CD4-positive, alpha-beta T cell treated with Interleukin-10 for 1 hour (primary cell): ENCODE results near the gene WNT11.
"Not testable (repeated sequence)": the region's sequence is repeated elsewhere in the genome, so short reads cannot be mapped to it uniquely, and the experiment has no call there.

Experiments
- DNase-seq: peaks from one replicate; pipeline ENCODE4 v3.0.0-alpha.2; 2020

WNT11 gene

DNA sequence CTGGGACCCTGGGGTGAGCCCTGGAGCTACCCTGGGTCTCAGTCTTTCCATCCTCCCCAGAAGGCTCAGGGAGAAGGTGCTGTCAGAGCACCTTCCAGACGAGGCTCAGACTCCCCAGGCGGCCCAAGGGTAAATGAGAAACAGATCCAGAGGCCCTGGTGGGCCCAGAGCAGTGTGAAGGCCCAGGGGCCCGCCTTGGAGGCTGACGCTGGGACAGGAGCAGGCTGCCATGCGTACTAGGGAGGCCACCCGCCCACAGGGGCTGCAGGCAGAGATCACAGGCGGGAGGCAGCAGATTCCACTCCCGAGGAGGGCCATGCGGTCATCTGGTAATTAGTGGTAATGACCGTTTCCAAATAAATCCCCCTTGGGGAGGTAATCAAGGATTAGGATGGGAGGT, 5.2 kb downstream of the WNT11 start:
- no peak for DNase-seq

DNA sequence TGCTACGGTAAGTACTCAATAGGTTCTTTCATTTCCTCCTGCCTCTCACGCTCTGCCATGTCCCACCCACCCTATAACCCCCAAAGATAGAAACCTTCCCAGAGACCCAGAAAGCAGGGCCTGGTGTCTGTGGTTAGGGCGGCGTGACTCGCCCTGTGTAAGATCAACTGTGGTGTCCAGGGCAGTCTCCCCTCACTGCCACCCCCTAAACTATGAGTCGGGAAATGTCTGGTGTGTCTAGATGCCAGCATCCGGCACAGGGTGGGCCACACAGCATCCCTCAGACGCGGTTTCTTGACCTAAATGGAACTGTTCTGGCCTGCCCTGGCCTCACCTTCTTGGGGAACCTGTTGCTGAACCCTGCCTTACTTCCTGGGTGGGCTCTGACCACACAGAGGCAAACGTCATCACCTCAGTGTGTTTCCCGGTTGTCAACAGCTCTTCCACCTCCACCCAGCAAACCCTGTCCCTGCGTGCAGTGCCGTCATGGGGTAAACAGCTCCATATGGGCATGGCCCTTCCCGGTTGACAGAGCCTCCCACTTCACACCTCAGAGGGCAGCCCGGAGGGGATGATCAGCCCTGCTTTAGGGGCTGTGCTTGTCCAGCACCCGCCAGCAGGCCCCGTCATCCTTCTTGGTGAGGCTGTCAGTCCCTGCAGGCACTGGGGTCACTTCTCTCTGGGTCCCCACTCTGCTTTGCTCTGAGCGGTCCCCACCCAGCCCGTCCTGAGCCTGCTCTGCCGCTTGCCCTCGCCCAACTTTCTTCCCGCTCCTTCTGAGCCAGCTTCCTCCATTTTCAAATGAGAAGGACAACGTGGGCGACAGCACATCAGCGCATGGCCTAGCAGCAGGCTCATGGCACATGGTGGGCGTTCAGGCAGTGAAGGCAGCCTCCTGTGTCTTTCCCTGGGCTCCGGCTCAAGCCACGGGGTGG, 6.0 kb downstream of the WNT11 start:
- DNase-seq, result peak; percentile 5

DNA sequence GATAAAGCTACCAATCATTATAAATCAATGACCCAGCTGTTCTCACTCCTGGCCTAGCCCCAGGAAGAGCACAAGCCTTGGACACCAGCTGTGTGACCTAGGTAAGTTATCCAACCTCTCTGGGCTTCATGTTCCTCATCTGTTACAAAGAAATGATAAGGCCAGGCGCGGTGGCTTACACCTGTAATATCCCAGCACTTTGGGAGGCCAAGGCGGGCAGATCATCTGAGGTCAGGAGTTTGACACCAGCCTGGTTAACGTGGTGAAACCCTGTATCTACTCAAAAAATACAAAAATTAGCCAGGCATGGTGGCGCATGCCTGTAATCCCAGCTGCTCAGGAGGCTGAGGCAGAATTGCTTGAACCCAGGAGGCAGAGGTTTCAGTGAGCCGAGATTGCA, 7.6 kb downstream of the WNT11 start:
- not testable (repeated sequence) for DNase-seq

DNA sequence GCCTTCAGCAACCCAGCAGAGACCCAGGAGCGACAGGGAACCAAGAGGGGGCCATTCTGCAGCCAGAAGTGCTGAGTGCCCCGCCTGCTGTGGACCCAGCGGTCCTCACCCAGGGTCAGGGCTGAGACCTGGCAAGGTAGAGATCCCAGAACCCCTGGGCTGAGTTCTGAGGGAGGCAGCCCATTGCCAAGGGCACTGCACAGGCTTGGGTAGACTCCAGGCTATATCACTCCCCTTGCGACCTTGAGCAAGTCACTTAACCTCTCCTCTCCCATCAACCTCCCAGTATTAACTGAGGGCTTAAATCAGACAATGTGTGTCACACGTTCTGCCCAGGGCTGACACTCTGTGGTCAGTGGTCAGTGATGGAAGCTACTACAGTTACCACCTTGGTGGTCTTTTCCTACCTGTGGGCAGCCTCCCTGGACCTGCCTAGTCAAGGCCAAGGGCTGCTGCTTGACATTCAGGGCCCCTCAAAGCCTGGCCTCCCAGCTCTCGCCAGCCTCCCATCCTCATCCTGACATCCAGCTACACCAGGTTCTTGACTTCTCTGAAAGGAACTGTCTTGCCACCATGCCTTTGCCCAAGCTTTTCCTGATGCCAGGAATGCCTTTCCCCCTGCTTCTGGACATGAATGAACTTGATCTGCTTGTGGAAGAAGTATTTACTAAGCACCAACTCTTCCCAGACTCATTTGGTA, 8.2 kb downstream of the WNT11 start:
- DNase-seq, result no peak

DNA sequence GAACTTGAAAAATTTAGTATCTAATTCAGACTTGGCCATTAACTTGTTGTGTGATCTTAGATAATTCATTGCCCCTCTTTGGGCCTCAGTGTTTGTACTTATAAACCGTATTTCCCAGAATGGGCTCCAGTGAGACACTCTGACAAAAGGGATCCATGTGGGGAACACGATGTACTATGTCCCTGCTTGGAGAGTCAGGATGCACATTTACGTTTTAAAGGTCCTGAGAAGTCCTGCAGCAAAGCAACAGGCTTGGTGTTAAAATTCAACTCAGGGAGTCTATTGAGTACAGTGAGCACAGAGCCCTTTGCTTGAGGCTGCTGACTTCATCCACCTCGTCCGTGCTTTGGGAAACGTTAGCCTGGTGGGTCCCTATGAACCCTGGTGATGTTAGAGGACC, 9.0 kb downstream of the WNT11 start:
- DNase-seq, result no peak

DNA sequence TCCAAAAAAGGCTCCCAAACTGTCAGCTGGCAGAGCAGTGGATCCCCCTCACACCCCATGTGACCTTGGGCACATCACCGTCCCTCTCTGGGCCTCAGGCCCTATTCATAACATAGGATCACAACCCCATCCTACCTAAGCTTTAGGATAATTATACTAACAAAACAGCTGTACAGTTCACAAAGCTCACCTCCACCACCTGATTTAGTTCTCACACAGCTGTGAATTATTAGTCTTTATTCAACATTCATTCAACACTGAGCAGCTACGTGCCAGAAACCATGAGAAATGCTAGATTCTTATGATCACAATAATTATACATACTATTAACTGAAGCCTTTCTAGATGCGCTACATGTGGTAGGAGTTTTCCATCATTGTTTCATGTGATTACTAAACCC, 9.5 kb downstream of the WNT11 start:
- no peak for DNase-seq

DNA sequence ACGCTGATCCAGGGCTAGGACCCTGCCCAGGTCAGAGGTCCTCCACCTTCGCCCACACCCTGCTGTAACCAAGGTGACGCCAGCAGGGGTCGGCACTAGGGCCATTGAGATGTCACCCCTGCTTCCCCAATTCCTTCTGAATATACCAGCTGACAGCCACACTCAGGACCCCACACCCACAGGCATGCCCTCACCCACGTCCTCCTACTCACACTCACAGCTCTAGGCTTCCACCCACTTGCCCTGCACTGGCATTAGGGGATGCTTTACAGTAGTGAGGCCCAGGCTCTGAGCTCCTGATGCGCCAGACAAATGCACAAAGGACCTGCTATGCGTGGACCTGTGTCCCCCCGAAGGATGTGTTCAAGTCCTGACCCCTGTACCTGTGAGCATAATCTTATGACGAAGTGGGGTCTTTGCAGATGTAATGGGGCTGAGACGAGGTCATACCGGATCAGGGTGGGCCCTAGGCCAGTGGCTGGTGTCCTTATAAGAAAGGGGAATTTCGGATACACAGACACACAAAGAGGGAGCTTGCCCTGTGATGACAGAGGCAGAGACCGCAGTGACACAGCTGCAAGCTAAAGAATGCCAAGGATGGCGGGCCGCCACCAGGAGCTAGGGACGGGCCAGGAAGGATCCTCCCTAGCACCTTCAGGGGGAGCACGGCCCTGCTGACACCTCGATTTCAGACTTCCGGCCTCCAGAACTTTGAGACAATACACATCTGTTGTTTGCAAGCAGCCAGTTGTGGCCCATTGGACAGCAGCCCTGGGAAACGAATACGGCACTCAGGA, 11.2 kb downstream of the WNT11 start:
- no peak for DNase-seq

DNA sequence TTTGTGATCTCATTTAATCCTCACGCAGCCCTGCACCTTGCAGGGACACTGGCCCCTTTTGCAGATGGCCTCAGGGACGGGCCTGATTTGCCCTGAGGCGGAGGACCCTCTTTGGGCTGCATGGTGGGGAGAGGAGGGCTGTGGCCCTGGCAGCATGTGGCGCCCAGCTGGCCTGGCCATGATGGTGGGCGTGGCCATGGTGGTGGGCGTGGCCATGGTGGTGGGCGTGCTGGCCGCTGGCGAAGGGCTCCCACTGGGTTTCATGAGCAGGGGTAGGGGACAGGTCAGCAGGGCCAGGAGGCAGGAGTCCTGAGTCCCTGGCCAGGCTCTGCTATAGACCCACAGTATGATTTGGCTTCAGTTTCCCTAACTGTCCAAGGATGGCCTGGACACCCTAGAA, 13.1 kb downstream of the WNT11 start:
- no peak for DNase-seq

DNA sequence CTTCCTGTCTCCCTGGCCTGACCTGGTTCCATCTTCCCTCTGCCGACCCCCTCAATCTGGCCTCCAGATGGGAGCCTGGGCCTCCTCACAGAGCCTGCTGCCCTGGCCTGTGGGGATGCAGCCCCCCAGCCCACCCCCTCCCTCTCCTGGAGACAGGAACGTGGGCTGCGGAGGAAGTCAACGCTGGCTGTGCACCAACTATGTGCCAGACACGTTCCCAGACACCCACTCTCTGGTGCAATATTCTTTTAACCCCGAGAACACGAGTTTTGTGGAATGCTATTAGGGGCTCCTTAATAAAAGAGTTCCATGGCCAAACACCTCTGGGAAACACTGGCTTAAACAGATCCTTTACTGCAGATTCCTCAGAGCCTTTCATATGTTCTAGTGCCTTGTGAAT, 15.9 kb downstream of the WNT11 start:
- DNase-seq, result no peak

DNA sequence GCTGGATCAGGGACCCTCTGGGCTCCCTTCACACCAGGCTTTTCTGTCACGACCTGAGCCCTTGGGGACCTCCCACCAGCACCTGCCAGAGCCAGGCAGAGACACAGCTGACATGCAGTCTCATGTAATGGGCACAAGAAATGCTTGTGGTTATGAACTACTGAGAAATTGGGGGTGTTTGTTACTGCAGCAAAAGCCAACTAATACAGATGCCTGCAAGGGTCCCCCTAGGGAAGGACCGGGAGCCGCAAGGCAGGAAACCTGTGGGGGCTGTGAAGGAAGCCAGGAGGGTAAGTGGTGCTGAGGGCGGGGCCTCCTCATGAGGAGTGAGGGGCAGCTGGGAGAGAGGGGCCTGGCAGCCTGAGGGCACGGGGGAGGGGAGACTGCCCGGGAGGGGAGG, 16.6 kb downstream of the WNT11 start:
- no peak for DNase-seq

DNA sequence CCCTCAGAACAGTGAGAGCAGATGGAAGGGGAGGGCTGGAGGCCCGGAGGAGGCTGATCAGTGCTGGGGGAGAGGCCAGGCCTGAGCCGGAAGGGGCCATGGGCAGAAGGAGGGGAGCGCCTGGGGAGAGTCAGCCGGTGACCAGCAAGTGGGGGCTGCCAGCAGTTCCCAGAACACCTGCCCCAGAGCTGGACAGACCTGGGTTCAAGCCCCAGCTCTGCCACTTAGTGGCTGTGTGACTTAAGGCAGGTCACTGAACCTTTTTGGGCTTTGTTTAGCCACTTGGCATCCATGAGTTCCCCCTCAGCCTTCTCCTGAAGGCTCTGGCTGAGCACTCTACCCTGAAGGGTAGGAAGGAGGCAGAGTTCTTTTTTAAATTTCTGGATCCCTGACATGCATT, 17.4 kb downstream of the WNT11 start:
- no peak for DNase-seq

DNA sequence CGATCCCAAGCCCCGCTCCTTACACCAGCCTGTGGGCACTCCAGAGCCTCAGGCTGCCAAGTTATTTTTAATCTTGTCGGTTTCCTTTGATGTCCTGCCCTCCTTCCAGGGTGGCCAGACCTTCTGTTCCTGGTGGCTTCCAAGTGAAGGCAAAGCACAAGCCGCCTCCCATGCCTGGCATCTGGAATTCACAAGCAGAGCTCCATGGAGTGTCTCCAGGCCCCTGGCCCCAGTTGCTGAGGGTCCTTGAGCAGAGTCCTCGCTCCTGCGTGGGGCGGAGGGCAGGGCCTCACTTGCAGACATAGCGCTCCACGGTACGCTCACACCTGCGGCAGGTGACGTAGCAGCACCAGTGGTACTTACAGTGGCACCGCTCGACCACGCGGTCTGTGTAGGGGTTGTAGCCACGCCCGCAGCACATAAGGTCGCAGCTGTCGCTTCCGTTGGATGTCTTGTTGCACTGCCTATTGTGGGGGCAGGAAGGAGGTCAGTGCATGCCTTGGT, 19.5 kb downstream of the WNT11 start:
- DNase-seq, result no peak

DNA sequence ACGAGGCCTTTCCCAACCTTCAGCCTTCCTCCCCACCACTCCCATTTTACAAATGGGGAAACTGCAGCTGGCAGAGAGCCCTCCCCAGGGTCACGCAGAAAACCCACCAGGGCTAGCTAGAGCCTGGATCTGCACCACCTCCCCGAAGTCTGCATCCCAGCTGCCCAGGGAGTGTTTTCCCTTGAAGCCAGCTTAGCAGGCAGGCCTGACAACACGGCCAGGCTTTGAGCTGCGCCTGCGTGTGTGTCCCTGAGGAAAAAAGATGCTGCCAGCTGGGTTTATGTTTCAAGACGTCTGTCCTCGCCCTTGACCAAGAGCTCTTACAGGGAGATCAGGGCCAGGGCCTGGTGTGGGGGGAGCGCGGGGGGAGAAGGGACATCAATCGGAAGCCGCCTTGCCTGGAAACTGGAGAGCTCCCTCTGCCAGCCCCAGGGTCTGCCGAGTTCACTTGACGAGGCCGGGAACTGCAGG, 20.3 kb downstream of the WNT11 start:
- DNase-seq, result no peak

DNA sequence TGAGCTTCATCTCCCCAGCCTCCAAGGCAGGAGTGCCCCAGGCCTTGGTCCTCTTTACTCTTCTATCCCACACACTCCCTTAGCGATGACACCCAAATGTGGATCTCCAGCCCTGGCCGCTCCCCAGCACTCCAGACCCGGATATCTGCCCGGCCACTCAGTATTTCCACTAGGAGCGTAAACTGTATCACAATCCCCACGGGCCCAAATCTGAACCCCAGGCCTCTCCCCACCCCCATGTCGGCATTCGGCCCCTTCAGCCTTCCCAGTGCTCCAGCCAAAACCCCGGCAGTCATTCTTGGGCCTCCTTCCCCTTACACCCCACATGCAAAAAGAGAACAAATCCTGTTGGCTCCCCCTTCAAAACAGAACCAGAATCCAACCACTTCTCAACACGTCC, 20.8 kb downstream of the WNT11 start:
- DNase-seq, result no peak

DNA sequence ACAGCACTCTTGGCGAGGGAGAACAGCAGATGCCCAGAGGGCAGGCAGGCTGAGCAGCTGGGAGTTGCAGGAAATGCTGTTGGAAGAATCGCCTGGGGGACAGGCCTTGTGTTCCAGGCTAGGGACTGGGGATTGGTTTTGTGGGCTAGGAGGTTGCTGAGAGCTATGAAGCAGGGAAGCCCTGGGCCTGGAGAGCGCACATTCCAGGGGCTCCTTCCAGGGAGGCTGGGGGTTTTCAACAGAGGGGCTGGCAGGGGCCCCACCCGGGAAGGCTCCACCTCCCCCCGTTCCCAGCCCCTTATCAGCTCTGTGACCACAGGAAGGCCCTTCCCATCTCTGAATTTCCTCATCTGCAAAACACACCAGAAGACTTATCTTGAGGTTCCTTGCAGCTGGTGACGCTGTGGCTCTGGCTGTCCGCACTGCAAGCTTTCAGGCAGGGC, 21.7 kb downstream of the WNT11 start:
- DNase-seq, result no peak

DNA sequence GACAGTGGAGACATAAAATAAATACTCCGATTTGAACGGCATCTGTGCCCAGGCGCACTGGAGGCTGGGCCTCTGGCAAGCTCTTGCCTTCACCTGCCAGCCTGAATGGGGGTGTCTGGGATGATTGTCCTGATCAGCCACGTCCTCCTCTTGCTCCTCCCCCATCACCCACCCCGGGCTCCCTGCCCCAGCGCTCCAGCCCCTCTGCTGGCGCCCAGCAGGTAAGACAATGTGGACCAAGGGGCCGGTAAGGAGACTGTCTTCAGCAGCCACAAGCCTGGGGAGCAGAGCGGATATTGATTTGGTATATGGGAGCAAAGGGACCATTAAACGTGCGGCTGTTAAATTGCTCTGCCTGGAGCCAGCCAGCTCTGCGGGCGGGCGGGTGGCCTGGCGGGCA, 24.9 kb downstream of the WNT11 start:
- no peak for DNase-seq

DNA sequence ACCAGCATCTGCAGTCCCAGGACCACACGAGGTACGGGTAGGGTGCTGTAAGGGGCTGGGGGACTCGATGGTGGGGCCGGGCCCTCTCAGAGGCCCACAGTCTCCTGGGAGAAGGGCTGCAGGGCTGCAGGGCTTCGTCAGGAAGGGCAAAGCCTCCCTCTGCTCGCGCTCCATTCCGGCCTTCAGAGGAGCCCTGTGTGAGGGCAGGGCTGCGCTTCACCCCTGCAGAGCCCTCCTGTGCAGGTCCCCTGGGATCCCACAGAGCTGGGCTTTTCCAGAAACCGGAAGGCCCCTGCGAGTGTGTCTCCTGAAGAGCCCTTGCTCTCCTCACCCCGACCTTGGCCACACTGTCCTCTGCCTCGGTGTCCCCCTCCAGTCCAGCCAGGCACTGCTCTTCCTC, 27.2 kb downstream of the WNT11 start:
- no peak for DNase-seq

DNA sequence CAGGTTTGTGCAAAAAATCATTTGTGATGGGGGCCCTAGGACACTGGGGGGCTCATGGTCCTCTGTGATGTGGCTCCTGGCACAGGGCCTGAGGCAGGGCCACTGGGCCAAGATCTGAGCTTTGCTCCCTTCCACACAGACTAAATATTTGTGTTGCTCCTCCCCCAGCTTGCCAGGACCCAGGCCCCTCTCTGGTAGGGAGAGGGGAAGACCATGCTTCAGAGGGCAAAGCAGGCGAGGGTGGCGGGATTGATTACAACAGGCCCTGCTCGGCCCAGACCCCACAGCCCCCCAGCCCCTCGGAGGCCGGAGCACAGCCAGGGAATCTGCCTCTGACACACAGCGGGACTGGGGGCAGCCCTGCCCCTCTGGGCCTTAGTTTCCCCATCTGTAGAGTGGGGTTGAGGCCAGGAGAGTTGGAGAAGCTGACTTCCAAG, 29.0 kb downstream of the WNT11 start:
- no peak for DNase-seq

DNA sequence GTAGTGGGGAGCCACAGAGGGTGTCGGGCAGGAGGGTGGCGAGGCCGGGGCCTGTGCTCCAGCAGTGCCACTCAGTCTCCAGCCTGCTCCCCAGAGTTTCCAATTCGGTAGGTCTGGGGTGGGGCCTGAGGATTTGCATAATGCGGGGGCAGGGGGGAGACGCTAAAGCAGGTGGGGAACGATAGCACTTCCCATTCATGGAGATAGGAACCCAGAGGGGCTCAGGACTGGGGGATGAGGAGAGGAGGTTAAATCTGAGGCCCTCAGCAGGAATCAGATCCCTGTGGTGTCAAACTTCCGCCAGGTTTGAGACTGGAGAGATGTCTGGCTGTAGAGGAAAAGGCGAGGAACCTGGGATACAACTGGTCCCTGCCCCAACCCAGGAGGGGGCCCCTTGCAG, 29.8 kb downstream of the WNT11 start:
- no peak for DNase-seq

DNA sequence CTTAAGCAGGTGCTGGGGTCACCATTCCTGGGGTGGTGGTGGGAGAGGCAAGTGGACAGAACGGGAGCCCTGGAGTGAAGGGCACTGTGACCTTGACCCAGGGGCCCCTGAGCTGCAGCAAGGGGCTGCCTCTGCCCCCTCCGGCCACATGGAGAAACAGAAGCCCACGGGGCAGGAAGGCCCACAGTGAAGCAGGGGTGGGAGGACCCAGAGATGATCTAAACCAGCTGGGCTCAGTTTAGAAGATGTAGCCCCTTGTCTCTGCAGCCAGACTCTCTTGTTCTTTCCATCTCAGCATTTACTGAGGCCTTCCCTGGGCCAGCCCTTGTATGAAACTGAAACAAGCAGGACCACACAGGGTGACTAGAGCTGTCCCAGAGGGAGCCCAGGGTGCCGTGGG, 30.5 kb downstream of the WNT11 start:
- no peak for DNase-seq

DNA sequence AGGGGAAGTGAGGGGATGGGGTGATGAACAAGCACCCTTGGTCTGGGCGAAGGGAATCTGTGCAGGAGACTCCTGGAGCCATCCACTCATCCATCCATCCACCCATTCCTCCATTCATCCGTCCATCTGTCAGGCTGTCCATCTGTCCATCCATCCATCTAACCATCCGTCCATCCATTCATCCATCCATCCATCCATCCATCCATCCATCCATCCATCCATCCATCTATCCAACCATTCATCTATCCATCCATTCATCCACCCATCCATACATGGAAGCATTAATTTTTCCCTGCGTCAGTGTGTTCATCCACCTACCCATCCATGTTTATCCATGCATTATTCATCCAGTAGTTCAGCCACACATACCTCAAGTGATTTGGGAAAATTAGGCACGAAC, 32.0 kb downstream of the WNT11 start:
- no peak for DNase-seq

DNA sequence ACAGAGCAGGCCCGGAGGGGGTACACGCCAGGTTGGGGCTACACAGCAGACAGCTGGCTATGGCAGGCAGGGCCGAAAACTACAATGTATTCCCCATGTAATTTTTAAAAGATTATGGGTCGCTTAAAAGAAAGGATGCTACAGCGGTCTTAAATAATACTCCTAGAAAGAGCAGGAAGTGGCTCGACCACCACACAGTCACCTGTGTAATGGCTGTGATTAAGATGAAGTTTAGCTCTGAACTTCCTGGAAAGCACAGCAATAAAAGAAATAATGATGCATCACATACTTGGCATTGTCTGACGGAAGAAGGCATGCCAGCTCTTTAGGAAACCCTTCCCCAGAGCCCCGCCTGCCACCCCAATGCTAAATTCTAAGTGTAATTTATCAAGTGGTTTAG, 32.6 kb downstream of the WNT11 start:
- no peak for DNase-seq

DNA sequence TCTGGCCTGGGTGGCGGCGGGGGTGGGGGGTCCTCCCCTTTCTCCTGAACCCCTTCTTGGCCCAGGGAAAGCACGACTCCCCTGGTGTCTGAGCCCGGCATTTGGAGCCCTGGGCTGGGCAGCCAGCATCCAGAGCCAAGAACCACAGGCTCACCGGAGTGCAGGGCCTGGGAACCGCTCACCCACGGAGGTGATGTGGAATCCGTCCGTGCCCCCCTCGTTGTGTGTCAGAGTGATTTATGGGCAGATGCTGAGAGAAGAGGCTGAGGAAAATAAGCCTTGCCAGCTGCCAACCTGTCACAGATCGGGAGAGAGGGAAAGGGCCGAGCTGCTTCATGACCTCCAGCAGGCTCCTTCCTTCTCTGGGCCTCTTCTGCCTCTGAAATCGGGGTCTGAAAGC, 33.7 kb downstream of the WNT11 start:
- no peak for DNase-seq
